GM19023 (cell line): ENCODE data around the gene MUC5B.
"Not testable (repeated sequence)": the region's sequence is repeated elsewhere in the genome, so short reads cannot be mapped to it uniquely, and the experiment has no call there.

Source experiments
- ATAC-seq: cut with Tn5 transposase; IDR thresholded peaks from one replicate; pipeline ENCODE4 v1.9.1; 2021; ENCODE audit warnings: mild to moderate bottlenecking, moderate library complexity; ENCODE audit not compliant: unreplicated experiment

MUC5B gene

DNA sequence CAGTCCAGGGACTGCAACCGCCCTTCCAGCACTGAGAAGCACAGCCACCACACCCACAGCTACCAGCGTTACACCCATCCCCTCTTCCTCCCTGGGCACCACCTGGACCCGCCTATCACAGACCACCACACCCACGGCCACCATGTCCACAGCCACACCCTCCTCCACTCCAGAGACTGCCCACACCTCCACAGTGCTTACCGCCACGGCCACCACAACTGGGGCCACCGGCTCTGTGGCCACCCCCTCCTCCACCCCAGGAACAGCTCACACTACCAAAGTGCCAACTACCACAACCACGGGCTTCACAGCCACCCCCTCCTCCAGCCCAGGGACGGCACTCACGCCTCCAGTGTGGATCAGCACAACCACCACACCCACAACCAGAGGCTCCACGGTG is 19.9 kb downstream of the MUC5B start:
- not testable (repeated sequence) for ATAC-seq

- not testable (repeated sequence) for ATAC-seq
These were observed 20.7 kb downstream of the MUC5B start for GRCh38 chr11:1243521-1243920.

DNA sequence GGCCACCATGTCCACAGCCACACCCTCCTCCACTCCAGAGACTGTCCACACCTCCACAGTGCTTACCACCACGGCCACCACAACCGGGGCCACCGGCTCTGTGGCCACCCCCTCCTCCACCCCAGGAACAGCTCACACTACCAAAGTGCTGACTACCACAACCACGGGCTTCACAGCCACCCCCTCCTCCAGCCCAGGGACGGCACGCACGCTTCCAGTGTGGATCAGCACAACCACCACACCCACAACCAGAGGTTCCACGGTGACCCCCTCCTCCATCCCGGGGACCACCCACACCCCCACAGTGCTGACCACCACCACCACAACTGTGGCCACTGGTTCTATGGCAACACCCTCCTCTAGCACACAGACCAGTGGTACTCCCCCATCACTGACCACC is 21.7 kb downstream of the MUC5B start:
- not testable (repeated sequence) for ATAC-seq

GRCh38 chr11:1245717-1246116 is 22.9 kb downstream of the MUC5B start:
- not testable (repeated sequence) for ATAC-seq

- not testable (repeated sequence) for ATAC-seq
These were observed 23.4 kb downstream of the MUC5B start for GRCh38 chr11:1246301-1246700.

GRCh38 chr11:1247026-1247425 is 24.2 kb downstream of the MUC5B start:
- not testable (repeated sequence) for ATAC-seq

DNA sequence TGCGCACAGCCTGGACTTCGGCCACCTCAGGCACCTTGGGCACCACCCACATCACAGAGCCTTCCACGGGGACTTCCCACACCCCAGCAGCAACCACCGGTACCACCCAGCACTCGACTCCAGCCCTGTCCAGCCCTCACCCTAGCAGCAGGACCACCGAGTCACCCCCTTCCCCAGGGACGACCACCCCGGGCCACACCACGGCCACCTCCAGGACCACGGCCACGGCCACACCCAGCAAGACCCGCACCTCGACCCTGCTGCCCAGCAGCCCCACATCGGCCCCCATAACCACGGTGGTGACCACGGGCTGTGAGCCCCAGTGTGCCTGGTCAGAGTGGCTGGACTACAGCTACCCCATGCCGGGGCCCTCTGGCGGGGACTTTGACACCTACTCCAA is 26.1 kb downstream of the MUC5B start:
- not testable (repeated sequence) for ATAC-seq

DNA sequence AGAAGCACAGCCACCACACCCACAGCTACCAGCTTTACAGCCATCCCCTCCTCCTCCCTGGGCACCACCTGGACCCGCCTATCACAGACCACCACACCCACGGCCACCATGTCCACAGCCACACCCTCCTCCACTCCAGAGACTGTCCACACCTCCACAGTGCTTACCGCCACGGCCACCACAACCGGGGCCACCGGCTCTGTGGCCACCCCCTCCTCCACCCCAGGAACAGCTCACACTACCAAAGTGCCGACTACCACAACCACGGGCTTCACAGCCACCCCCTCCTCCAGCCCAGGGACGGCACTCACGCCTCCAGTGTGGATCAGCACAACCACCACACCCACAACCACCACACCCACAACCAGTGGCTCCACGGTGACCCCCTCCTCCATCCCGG is 27.5 kb downstream of the MUC5B start:
- ATAC-seq: not testable (repeated sequence)

DNA sequence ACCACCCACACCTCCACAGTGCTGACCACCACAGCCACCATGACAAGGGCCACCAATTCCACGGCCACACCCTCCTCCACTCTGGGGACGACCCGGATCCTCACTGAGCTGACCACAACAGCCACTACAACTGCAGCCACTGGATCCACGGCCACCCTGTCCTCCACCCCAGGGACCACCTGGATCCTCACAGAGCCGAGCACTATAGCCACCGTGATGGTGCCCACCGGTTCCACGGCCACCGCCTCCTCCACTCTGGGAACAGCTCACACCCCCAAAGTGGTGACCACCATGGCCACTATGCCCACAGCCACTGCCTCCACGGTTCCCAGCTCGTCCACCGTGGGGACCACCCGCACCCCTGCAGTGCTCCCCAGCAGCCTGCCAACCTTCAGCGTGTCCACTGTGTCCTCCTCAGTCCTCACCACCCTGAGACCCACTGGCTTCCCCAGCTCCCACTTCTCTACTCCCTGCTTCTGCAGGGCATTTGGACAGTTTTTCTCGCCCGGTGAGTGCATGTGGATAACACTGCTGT is 28.4 kb downstream of the MUC5B start:
- no peak for ATAC-seq

DNA sequence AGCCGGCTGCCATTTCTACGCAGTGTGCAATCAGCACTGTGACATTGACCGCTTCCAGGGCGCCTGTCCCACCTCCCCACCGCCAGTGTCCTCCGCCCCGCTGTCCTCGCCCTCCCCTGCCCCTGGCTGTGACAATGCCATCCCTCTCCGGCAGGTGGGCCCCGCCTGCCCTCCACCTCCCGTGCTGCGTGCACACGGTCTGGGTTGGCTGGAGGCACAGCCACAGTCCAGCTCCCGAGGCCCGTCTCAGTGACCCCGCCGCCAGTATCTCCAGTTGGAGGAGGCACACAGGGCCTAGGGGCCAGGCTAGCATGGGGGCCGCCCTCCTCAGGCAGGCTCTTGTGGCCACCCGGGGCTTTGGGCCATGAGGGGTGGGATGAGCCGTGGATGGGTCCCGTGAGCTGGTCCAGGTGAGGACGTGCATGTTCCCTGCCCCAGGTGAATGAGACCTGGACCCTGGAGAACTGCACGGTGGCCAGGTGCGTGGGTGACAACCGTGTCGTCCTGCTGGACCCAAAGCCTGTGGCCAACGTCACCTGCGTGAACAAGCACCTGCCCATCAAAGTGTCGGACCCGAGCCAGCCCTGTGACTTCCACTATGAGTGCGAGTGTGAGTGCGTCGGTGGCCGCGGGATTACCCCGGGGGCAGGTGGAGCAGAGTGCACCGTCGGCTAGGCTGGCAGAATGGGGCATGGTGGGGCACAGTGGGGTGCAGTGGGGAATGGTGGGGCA is 29.7 kb downstream of the MUC5B start:
- no peak for ATAC-seq

GRCh38 chr11:1253103-1253485 is 30.2 kb downstream of the MUC5B start:
- no peak for ATAC-seq

- ATAC-seq: no peak
These were observed 31.3 kb downstream of the MUC5B start for GRCh38 chr11:1254086-1254648.

DNA sequence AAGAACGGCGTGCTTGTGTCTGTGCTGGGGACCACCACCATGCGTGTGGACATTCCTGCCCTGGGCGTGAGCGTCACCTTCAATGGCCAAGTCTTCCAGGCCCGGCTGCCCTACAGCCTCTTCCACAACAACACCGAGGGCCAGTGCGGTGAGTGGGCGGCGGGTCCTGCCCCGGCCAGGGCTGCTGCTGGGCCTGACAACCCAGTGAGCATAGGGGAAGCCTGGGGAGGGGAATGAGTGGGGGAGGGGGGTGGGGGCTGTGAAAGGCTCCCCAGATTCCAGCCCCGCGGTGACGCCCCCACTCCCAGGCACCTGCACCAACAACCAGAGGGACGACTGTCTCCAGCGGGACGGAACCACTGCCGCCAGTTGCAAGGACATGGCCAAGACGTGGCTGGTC is 31.9 kb downstream of the MUC5B start:
- no peak for ATAC-seq

- ATAC-seq: no peak
These were observed 32.3 kb downstream of the MUC5B start for GRCh38 chr11:1255151-1255550.

DNA sequence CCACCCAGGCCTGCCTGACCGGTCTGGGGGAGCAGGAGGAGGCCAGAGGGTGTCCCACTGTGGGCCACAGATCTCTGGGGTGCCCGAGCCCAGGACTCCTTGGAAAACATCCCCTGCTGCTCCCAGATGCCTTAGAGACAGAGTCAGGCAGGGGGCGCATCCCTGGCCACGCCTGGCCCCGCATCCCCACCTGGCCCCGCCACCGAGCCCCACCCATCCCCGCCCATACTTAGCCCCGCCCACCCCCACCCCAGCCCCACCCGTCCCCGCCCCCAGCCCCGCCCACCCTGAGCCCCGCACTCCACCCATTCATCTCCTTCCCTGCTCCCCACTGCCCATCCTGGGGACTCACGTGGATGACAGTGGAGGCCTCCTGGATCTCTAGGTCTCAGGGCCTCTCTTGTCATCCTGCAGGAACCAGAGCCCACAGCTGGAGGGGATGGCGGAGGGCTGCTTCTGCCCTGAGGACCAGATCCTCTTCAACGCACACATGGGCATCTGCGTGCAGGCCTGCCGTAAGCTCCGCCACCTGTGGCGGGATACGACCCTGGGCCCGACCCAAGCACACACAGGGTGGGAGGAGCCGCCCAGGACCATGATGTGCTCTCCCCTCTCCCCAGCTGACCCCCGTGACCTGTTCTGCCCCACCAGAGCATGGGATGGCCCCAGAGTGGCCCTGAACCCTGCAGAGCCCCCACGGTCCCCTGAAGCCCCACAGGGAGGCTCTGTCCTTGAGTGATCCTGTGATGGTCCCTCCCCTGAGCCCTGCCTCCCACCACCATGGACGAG is 33.6 kb downstream of the MUC5B start:
- no peak for ATAC-seq

DNA sequence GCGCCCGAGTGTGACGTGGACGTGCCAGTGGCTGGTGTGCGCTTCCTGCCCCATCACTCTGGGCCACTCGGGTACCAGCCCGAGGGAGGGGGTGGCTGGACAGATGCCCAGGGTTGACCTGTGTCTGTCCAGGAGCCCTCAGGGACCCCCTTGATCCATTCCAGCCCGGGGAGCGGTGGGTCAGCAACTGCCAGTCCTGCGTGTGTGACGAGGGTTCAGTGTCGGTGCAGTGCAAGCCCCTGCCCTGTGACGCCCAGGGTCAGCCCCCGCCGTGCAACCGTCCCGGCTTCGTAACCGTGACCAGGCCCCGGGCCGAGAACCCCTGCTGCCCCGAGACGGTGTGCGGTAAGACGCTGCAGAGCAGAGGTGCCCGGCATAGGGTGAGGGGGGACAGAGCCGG is 34.5 kb downstream of the MUC5B start:
- no peak for ATAC-seq

GRCh38 chr11:1257916-1258315 is 35.0 kb downstream of the MUC5B start:
- no peak for ATAC-seq

GRCh38 chr11:1258401-1259075 is 35.7 kb downstream of the MUC5B start:
- no peak for ATAC-seq

DNA sequence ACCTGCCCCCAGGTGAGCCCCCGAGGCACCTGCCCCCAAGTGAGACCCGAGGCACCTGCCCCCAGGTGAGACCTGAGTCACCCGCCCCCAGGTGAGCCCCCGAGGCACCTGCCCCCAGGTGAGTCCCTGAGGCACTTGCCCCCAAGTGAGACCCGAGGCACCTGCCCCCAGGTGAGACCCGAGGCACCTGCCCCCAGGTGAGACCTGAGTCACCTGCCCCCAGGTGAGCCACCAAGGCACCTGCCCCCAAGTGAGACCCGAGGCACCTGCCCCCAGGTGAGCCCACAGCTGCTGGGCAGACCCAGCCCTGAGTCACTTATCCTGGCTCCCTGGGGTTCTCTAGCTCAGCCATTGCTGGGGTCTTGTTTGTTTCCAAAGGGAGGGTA is 36.2 kb downstream of the MUC5B start:
- ATAC-seq: no peak

DNA sequence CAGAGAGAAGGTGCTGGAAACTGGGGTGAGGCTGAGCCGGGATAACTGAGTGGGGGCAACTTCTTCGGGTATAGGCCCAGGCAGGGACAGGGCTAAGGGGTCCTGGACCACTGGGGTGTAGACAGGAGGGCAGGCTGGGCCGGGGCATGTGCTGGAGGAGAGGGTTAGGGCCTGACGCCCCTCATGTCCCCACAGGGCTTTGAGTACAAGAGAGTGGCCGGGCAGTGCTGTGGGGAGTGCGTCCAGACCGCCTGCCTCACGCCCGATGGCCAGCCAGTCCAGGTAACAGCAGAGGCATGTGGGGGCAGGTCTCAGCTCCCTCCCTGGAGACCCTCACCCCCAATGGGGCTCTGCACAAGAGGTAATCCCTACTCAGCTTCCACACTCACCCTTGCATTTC is 36.7 kb downstream of the MUC5B start:
- no peak for ATAC-seq

DNA sequence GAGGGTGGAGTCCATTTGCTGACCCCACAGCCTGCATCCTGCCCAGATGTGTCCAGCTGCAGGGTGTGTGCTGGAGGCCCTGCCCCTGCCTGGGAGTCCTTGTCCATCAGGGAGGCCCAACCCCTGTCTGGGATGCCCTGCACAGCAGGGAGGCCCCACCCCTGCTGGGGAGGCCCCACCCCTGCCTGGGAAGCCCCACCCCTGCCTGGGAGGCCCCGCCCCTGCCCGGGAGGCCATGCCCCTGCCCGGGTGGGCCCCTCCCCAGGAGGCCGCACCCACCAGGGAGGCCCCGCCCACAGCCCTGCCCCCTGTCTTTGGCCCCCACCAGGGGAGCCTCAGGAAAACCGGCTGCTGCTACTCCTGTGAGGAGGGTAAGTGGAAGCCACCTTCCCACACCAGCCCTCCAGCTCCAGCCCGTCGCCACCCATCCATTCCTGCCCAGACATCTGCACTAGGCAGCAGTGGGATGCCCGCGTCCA is 37.2 kb downstream of the MUC5B start:
- no peak for ATAC-seq
